KMS-11 (cell line): ENCODE data around the gene FAM78A.
A peak's percentile ranks its signal among the peaks of the same experiment; 100 is the strongest.

Source experiments
- H2AFZ ChIP-seq: fragments of 200-600 bp; sonication (generic); 2 replicates; pipeline ENCODE4 v1.6.1; 2016; ENCODE audit warnings: antibody characterized with exemption, mixed run types, low read depth
- H3K27ac ChIP-seq: fragments of 200-600 bp; sonication (generic); 2 replicates; pipeline ENCODE4 v1.6.1; 2016; ENCODE audit warnings: mild to moderate bottlenecking, mixed run types
- H3K27me3 ChIP-seq: fragments of 200-600 bp; sonication (generic); 2 replicates; pipeline ENCODE4 v1.6.1; 2017; ENCODE audit warnings: mild to moderate bottlenecking, low read depth, mixed run types, moderate library complexity; ENCODE audit not compliant: insufficient read depth
- H3K36me3 ChIP-seq: fragments of 200-600 bp; sonication (generic); 2 replicates; pipeline ENCODE4 v1.6.1; 2017; ENCODE audit warnings: mild to moderate bottlenecking, mixed run types; ENCODE audit not compliant: insufficient read depth
- H3K4me1 ChIP-seq: fragments of 200-600 bp; sonication (generic); 2 replicates; pipeline ENCODE4 v1.6.1; 2016; ENCODE audit warnings: mild to moderate bottlenecking, low read depth, mixed run types; ENCODE audit not compliant: poor library complexity, severe bottlenecking
- H3K4me2 ChIP-seq: fragments of 200-600 bp; sonication (generic); 2 replicates; pipeline ENCODE4 v1.7.0; 2016; ENCODE audit warnings: mild to moderate bottlenecking, mixed run types
- H3K4me3 ChIP-seq: fragments of 200-600 bp; sonication (generic); IDR thresholded peaks from 2 replicates; pipeline ENCODE4 v1.6.1; 2017; ENCODE audit warnings: low read depth, low read length, mixed read lengths; ENCODE audit not compliant: insufficient read depth
- H3K79me2 ChIP-seq: fragments of 200-600 bp; sonication (generic); 2 replicates; pipeline ENCODE4 v1.6.1; 2016; ENCODE audit warnings: low read depth, mixed run types; ENCODE audit not compliant: insufficient read depth
- H3K9ac ChIP-seq: fragments of 200-600 bp; sonication (generic); 2 replicates; pipeline ENCODE4 v1.6.1; 2016; ENCODE audit warnings: mild to moderate bottlenecking, mixed run types
- H4K20me1 ChIP-seq: fragments of 200-600 bp; sonication (generic); 2 replicates; pipeline ENCODE4 v1.6.1; 2016; ENCODE audit warnings: mild to moderate bottlenecking, mixed run types; ENCODE audit not compliant: insufficient read depth
- TF ChIP-seq, protein P1 (sequence below): fragments of 200-600 bp; sonication (generic); conservative IDR thresholded peaks from 2 replicates; pipeline ENCODE4 v1.6.1; 2017; ENCODE audit warnings: low read depth, mild to moderate bottlenecking, antibody characterized with exemption, low read length, moderate library complexity, mixed read lengths

FAM78A gene

DNA sequence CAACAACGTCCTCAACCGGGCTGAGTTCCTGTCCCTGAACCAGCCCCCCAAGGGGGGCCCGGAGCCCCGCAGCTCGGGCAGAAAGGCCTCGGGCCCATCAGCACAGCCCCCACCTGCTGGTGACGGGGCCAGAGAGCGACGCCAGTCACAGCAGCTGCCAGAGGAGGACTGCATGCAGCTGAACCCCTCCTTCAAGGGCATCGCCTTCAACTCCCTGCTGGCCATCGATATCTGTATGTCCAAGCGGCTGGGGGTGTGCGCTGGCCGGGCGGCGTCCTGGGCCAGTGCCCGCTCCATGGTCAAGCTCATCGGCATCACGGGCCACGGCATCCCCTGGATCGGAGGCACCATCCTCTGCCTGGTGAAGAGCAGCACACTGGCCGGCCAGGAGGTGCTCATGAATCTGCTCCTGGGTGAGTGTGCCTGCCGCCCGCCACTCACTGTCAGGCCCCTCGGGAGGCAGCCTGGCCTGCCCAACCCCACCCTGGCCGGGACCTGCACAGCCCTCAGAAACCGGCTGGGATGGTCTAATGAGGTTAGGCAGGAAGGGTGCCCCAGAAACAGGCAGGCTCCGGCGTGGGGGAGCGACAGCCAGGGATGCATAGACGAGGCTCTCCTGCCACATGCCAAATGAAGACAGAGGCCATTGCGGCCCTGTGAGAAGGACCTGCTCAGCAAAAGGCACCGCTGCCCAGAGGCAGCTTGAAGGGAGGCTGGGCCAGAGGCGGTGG is 13.9 kb upstream of the FAM78A start:
- H3K9ac ChIP-seq, result no peak overlapping the region
- no peak overlapping the region for H3K27ac ChIP-seq
- TF ChIP-seq, protein P1, sequence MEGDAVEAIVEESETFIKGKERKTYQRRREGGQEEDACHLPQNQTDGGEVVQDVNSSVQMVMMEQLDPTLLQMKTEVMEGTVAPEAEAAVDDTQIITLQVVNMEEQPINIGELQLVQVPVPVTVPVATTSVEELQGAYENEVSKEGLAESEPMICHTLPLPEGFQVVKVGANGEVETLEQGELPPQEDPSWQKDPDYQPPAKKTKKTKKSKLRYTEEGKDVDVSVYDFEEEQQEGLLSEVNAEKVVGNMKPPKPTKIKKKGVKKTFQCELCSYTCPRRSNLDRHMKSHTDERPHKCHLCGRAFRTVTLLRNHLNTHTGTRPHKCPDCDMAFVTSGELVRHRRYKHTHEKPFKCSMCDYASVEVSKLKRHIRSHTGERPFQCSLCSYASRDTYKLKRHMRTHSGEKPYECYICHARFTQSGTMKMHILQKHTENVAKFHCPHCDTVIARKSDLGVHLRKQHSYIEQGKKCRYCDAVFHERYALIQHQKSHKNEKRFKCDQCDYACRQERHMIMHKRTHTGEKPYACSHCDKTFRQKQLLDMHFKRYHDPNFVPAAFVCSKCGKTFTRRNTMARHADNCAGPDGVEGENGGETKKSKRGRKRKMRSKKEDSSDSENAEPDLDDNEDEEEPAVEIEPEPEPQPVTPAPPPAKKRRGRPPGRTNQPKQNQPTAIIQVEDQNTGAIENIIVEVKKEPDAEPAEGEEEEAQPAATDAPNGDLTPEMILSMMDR, result no peak
- no peaks in the 10 kb centered on the region for H3K36me3 ChIP-seq
- no peak overlapping the region; the same call in 1 of the 2 replicates for H2AFZ ChIP-seq
- no peaks in the 10 kb centered on the region for H4K20me1 ChIP-seq
- H3K4me1 ChIP-seq, result peaks cover 9% of the 10 kb centered on the region
- no peak overlapping the region for H3K4me3 ChIP-seq
- no peak overlapping the region for H3K4me2 ChIP-seq
- H3K79me2 ChIP-seq, result no peaks in the 10 kb centered on the region
- no peaks in the 10 kb centered on the region for H3K27me3 ChIP-seq

DNA sequence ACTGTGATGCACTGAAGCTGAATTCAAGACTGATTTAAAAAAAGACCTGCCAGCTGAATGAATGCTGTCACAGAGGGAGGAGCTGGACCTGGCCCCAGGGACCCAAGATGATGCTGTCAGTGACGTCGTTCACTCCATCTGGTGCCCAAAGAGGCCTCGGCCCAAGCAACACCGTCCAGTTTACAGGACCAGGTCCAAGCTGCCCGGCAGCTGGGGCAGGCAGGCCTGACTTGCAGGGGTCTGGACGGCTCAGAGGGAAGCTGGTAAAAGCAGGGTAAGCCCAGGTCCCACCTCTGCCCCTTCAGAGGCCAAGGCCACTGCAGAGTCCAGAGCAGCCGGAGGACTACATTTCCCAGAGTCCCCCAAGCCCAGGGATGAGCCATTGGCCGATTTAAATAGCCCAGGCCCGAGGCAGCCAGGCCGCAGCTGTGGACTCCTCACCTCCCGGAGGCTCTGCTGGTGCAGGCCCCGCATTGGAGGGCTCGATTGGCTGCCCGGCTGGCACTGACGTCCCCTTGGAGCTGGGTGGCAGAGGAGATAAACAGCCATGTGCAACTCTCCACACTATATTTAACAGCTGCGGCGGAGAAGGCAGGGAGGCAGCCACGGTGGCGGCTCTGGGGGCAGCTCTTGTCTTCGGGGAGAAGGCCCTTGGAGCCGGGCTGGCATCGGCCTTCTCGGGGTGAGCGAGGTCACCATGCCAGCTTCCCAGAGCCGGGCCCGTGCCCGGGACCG is 13.2 kb upstream of the FAM78A start, which contains the start of gene PLPP7:
Gene PLPP7, plus strand, starts transcription at position 423 of the 735 bp plus-strand sequence. Its CDS starts 275 bp downstream, at position 698.
- Histone ChIP-seq H3K4me1 (peaks cover 9% of the 10 kb centered on the region), H3K27ac (no peak within 1 kb of the TSS), H2AFZ (peak within 1 kb of the TSS; percentile 6; the same call in 1 of the 2 replicates), H3K36me3 (no peaks in the 10 kb centered on the region), H3K9ac (no peak within 1 kb of the TSS), H3K27me3 (no peaks in the 10 kb centered on the region), H4K20me1 (no peaks in the 10 kb centered on the region), H3K4me2 (no peak within 1 kb of the TSS), H3K4me3 (no peak within 1 kb of the TSS), H3K79me2 (no peaks in the 10 kb centered on the region)
- TF ChIP-seq, protein P1, result no peak

GRCh38 chr9:131288217-131288616 is 11.9 kb upstream of the FAM78A start:
- Histone ChIP-seq H3K4me2 (no peak overlapping the region), H3K4me3 (no peak overlapping the region), H2AFZ (no peak overlapping the region), H3K79me2 (no peaks in the 10 kb centered on the region), H4K20me1 (no peaks in the 10 kb centered on the region), H3K27ac (no peak overlapping the region), H3K27me3 (no peaks in the 10 kb centered on the region), H3K36me3 (no peaks in the 10 kb centered on the region), H3K4me1 (peaks cover 9% of the 10 kb centered on the region), H3K9ac (no peak overlapping the region)
- TF ChIP-seq, protein P1, result no peak

DNA sequence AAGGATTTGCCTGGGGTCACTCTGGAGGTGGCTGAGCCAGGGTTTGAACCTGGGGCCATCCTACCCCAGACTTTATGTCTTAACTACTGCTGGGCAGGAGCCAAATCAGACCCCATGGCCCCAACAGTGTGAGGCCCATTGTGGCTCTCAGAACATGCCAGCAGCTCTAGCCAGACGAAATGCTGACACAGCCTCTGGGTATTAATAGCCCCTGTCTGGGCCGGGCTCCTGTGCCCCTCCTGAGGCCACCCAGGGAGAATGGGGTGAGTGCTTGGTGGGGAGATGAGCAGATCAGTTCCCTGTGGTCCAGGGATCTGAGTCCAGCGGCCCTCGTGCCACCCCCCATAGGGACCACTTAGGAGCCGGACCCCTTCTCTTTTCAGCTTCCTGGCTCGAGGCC is 11.0 kb upstream of the FAM78A start:
- Histone ChIP-seq H3K4me1 (peaks cover 9% of the 10 kb centered on the region), H3K36me3 (no peaks in the 10 kb centered on the region), H3K4me3 (no peak overlapping the region), H3K4me2 (peak overlapping the region; percentile 10), H2AFZ (no peak overlapping the region; the same call in 1 of the 2 replicates), H3K27ac (no peak overlapping the region), H3K79me2 (no peaks in the 10 kb centered on the region), H4K20me1 (no peaks in the 10 kb centered on the region), H3K27me3 (no peaks in the 10 kb centered on the region), H3K9ac (no peak overlapping the region)
- TF ChIP-seq, protein P1, result no peak
